Measurements from ENCODE around the gene NRXN3. TPM values are rescaled to one million over a fixed set of nuclear protein-coding genes. Genes with fewer than 3 reads are reported as not detected.

The NRXN3 gene
- total RNA-seq, 1 donor, result under 0.01 TPM

DNA sequence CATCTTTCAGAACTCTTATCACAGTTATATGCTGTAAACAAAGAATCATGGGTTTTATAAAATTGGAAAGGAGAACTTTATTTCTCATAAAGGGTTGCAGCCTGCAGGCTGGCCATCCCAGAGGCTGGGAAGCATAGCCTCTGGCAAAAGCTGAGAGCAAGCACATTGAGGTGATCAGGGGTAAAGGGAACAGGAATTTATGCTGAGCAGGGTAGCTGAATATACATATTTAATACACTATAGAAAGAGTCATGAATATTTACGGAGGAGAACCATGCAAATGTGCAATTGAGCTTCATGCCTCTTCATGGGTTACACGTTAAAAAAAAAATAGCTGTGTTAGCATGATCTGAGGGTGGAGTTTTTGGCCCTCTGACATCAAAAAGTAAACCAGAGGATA lies 653.3 kb downstream of the NRXN3 start:
- no peak overlapping the region for H3K4me3 ChIP-seq (ENCODE audit: low read length)
- no peaks in the 10 kb centered on the region for H3K27me3 ChIP-seq (ENCODE audit: insufficient read depth, low read length)
- H3K9me3 ChIP-seq (ENCODE audit: low read depth, low read length), result no peaks in the 10 kb centered on the region
- H3K4me1 ChIP-seq (ENCODE audit: insufficient read depth, low read length), result no peaks in the 10 kb centered on the region

DNA sequence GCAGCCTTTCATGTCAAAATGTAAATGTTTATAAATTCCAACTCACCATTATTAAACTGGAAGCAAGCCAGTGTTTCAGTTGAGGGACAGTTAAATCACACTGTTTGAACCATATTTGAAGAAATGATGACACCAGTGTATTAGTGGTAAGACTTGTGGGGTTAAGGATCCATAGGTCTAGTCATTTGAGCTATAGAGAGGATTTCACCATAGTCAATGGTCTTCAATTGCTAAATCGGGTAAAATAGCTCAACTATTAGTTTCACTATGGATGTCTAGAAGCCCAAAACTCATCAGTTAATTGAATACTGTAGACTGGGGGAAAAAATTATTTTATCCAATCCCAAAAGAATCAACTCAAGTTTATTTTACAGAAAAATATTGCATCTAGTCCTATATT lies 659.1 kb downstream of the NRXN3 start:
- no peaks in the 10 kb centered on the region for H3K27me3 ChIP-seq (ENCODE audit: insufficient read depth, low read length)

DNA sequence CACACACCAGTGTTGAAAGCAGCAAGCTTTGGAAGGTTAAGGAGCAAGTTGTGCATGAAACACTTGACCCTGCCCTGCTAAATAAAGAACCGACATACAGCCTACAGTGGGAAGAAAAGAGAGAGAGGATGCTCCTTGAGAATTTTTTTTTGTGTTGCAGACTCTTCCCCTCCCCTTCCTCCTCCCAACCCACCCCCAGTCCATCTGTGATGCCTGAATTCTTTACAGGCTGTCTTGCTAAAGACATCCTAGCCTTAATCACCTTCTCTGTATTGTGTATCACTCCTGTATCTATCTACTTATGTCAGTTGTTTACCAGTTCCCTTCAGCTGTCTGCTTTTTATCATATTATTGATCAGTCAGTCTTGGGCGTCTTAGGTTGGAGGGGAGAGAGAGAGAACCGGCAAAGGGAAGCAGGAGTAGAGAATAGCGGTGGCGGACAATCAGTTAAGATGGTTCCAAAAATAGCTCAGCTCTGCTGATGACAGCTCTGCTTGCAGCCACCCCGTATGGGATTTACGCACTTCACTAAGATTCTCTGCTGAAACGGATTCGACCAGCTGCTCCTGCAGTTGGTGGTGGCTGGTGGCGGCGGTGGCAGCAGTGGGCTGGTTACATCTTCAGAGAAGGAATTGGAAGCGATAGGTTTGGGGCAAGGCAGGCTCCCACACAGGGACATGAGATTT lies 664.7 kb downstream of the NRXN3 start:
- Histone ChIP-seq H3K4me3 (ENCODE audit: low read length) (no peak overlapping the region), H3K27me3 (ENCODE audit: insufficient read depth, low read length) (no peaks in the 10 kb centered on the region), H3K9me3 (ENCODE audit: low read depth, low read length) (no peaks in the 10 kb centered on the region), H3K4me1 (ENCODE audit: insufficient read depth, low read length) (no peaks in the 10 kb centered on the region)

More for the DNA sequence above, 659.1 kb downstream of the NRXN3 start:
- Histone ChIP-seq H3K9me3 (ENCODE audit: low read depth, low read length) (no peaks in the 10 kb centered on the region), H3K4me3 (ENCODE audit: low read length) (no peak overlapping the region), H3K4me1 (ENCODE audit: insufficient read depth, low read length) (no peaks in the 10 kb centered on the region)

DNA sequence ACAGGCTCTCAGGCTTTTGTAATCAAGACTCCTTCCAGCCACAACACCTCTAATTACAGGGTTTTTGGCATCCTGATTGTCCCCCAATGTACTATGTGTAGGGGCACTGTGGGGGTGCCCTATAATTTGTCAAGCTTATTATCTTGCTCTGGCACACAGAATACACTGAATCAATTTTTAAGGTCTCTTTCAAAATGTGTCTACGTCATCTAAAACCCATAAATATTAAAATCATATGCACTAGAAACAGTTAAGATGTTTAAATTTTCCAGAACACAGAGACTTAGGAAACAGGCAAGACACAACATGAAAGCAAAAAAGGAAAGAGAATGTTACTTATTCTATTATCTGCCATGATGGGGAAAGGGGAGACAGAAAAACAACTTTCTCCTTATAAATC lies 665.7 kb downstream of the NRXN3 start:
- Histone ChIP-seq H3K9me3 (ENCODE audit: low read depth, low read length) (no peaks in the 10 kb centered on the region), H3K4me1 (ENCODE audit: insufficient read depth, low read length) (no peaks in the 10 kb centered on the region), H3K4me3 (ENCODE audit: low read length) (no peak overlapping the region), H3K27me3 (ENCODE audit: insufficient read depth, low read length) (no peaks in the 10 kb centered on the region)

DNA sequence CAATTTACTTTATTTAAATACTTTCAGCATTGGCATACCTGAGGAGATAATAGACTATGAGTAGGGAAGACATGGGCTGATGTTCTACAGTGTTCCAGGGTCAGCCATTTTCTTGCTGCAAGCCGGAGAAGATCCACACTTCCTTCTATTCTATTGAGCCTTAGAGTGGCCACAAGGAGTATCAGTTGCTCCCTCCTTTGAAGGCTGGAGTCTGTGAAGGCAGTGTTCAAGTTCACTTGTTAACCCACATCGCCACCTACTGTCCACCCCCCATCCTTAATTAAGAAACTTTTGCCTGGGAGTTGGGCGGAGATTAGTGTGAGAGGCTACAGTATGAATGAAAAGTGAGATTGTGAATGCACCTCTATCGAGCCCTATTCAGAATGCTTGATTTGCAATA lies 666.6 kb downstream of the NRXN3 start:
- no peaks in the 10 kb centered on the region for H3K4me1 ChIP-seq (ENCODE audit: insufficient read depth, low read length)
- no peaks in the 10 kb centered on the region for H3K27me3 ChIP-seq (ENCODE audit: insufficient read depth, low read length)
- no peak overlapping the region for H3K4me3 ChIP-seq (ENCODE audit: low read length)
- H3K9me3 ChIP-seq (ENCODE audit: low read depth, low read length), result no peaks in the 10 kb centered on the region

DNA sequence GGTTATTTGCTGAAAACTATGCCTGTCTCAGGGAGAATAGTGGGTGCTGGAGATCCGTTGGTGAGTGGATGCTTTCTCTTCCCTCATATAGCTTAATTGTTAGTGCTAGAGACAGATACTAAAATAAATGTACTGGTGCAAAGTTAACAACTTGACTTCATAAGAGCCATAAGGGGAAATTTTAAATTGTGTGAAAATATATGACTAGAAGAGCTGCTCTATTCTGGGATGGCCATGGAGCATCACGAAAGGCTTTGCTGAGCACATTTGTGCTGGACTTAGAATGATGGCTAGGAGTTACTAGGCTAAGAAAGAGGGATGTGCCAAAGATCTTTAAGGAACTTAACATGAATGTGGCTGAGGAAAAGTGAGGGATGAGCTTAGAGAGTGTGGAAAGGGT lies 668.8 kb downstream of the NRXN3 start:
- H3K27me3 ChIP-seq (ENCODE audit: insufficient read depth, low read length), result no peaks in the 10 kb centered on the region
- no peaks in the 10 kb centered on the region for H3K4me1 ChIP-seq (ENCODE audit: insufficient read depth, low read length)
- no peaks in the 10 kb centered on the region for H3K9me3 ChIP-seq (ENCODE audit: low read depth, low read length)
- no peak overlapping the region for H3K4me3 ChIP-seq (ENCODE audit: low read length)

DNA sequence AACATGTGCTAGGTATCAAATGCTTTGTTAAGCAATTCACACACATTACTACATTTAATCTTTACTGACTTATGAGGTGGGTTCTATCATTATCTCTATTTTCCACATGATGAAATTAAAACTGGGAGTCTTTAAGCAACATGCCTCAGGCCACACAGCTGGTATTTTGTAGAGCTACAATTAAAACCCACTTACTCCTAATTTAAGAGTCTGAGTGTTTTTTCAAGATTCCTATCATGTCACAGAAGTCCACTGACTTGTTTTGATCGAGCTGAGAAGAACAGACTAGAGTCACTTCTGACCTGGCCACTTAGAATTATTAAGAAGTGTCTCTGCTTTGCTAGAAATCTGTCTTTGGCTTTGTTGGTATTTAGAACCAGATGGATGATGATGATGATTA lies 670.7 kb downstream of the NRXN3 start:
- H3K4me3 ChIP-seq (ENCODE audit: low read length), result no peak overlapping the region
- H3K4me1 ChIP-seq (ENCODE audit: insufficient read depth, low read length), result no peaks in the 10 kb centered on the region
- H3K9me3 ChIP-seq (ENCODE audit: low read depth, low read length), result no peaks in the 10 kb centered on the region
- no peaks in the 10 kb centered on the region for H3K27me3 ChIP-seq (ENCODE audit: insufficient read depth, low read length)

DNA sequence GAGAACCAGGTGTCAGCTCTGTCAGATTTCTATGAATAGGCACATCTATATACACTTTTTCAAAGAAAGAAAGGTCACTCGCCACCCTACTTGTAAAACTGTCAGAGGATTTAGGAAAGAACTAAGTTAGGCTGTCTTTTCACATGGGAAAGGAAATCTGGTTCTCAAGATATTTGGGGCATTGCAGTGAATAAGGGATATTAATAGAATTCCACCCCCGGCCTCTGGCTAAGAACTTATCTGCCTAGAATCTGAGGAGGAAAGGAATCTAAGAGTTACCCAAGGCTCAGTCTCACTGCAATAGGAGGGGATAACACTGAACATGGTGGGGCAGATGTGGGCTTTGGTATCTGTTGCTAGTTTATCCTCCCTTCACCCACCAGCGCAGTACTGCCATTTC lies 677.6 kb downstream of the NRXN3 start:
- no peaks in the 10 kb centered on the region for H3K27me3 ChIP-seq (ENCODE audit: insufficient read depth, low read length)
- H3K9me3 ChIP-seq (ENCODE audit: low read depth, low read length), result no peaks in the 10 kb centered on the region
- H3K4me1 ChIP-seq (ENCODE audit: insufficient read depth, low read length), result no peaks in the 10 kb centered on the region
- no peak overlapping the region for H3K4me3 ChIP-seq (ENCODE audit: low read length)

DNA sequence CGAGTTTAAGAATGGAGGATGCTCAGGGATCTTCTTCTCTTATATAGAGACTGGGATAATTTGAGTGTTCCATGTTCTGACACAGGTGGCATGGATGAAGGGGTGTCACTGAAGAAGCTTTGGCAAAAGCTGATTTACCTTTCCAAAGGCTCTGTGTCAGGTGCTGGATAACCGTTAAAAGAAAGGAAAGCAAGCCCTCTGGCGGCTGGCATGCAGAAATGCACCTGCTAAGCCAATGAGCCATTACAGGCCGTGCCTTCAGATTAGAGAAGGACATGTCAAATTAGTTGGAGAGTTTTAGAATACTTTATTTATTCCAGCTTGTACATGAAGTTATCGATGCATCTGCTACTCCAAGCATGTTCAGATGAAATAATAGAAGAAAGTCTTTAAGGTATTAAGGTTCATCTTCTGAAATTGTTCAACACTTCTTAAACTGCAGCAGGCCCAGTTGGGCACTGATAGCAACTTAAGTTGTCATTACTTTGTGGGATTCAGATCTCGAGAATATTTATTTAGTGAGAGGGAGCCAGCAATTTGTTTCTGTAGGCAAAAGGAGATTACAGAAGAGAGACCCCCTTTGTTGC lies 678.2 kb downstream of the NRXN3 start:
- Histone ChIP-seq H3K27me3 (ENCODE audit: insufficient read depth, low read length) (no peaks in the 10 kb centered on the region), H3K9me3 (ENCODE audit: low read depth, low read length) (no peaks in the 10 kb centered on the region), H3K4me1 (ENCODE audit: insufficient read depth, low read length) (no peaks in the 10 kb centered on the region), H3K4me3 (ENCODE audit: low read length) (no peak overlapping the region)

DNA sequence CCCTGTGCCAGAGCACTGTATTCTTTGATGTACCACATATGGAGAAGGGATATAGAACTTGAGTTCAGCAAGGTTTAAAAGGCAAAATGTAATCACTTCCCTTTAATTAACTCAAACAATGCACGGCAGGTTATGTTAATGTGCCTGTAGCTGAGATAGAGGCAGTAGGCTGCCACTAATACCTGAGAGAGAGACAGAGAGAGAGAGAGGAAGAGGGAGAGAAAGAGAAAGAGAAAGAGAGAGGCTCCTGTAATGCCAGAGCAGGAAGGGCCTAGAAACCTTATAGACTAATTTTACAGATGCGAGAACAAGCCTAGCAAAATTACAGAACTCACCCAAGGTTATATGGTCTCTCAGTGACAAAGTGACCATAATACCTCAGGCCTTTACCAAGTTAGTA lies 679.8 kb downstream of the NRXN3 start:
- no peak overlapping the region for H3K4me3 ChIP-seq (ENCODE audit: low read length)
- H3K9me3 ChIP-seq (ENCODE audit: low read depth, low read length), result no peaks in the 10 kb centered on the region
- no peaks in the 10 kb centered on the region for H3K4me1 ChIP-seq (ENCODE audit: insufficient read depth, low read length)
- H3K27me3 ChIP-seq (ENCODE audit: insufficient read depth, low read length), result no peaks in the 10 kb centered on the region

DNA sequence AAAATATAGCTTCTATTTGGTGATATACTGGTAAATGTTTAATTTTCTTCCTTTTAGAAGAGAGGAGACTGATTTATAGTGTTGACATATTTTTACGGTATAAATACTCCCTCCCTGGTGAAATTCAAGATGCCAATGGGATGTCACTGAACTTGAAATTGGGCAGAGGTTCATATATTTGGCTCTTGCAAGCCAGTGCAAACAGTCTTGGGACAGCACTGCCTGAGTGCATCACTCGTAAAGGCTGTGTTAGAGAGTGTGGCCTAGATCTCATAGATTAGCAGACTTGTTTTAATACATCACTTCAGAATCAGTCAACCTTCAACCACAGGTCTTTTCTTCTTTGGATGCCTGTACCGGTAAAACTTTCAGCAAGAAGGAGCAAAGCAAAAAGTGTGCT lies 681.0 kb downstream of the NRXN3 start:
- Histone ChIP-seq H3K4me1 (ENCODE audit: insufficient read depth, low read length) (no peaks in the 10 kb centered on the region), H3K4me3 (ENCODE audit: low read length) (no peak overlapping the region), H3K9me3 (ENCODE audit: low read depth, low read length) (no peaks in the 10 kb centered on the region), H3K27me3 (ENCODE audit: insufficient read depth, low read length) (no peaks in the 10 kb centered on the region)

DNA sequence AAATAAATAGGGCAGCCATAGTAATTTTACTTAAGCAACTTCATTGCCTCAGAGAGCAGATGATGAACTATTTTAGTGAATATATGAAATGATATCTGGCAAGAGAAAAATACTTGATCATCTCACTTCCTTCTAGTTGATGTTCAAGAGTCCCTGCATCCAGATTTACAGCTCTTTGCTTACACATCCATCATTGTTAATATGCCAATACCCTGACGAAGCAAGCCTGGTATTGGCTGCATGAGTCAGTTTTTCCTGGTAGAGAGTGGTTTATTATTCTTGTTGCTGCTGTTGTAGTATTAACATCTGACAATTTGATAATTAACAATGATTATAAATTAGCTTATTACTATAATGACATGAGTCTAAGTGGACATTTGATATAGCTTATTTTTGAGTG lies 681.9 kb downstream of the NRXN3 start:
- Histone ChIP-seq H3K27me3 (ENCODE audit: insufficient read depth, low read length) (no peaks in the 10 kb centered on the region), H3K4me1 (ENCODE audit: insufficient read depth, low read length) (no peaks in the 10 kb centered on the region), H3K4me3 (ENCODE audit: low read length) (no peak overlapping the region), H3K9me3 (ENCODE audit: low read depth, low read length) (no peaks in the 10 kb centered on the region)

DNA sequence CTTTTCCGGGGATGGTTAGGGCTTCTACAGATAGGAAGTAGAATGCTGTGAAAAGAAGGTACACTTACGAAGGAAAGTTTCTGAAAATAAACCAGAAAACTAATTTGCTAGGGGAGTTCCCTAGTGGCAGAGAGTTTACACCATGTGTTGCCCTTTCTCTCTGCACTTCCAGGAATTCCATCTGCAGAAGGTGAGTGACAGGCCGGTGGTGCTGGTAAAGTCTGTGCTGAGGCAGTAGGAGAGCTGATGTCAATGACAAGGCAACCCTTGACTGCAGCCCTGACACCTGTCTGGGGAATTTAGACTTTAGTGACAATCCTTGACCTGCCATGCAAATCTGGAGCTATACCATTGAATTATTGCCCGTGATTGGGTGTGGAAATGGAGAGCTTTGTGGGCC lies 687.8 kb downstream of the NRXN3 start:
- Histone ChIP-seq H3K9me3 (ENCODE audit: low read depth, low read length) (no peaks in the 10 kb centered on the region), H3K27me3 (ENCODE audit: insufficient read depth, low read length) (no peaks in the 10 kb centered on the region), H3K4me1 (ENCODE audit: insufficient read depth, low read length) (no peaks in the 10 kb centered on the region), H3K4me3 (ENCODE audit: low read length) (no peak overlapping the region)

DNA sequence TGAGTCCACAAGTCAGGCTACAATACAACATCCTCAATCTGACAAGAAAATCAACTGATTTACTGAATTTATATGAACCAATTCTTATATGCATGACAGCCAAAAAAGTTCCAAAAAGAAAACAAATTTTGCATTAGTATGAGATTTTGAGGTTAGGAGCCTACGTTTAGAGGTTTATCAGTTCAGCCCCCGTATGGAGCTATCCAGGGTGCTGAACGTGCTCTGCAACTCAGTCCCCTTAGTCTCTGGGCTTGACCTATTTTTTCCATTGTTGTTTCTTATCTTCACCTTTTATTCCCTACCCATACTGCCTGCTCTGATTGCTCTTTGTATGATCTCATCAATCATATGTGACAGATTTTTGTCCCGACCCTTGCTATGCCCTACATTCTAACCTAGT lies 693.0 kb downstream of the NRXN3 start:
- Histone ChIP-seq H3K4me1 (ENCODE audit: insufficient read depth, low read length) (no peaks in the 10 kb centered on the region), H3K4me3 (ENCODE audit: low read length) (no peak overlapping the region), H3K27me3 (ENCODE audit: insufficient read depth, low read length) (no peaks in the 10 kb centered on the region), H3K9me3 (ENCODE audit: low read depth, low read length) (no peaks in the 10 kb centered on the region)

DNA sequence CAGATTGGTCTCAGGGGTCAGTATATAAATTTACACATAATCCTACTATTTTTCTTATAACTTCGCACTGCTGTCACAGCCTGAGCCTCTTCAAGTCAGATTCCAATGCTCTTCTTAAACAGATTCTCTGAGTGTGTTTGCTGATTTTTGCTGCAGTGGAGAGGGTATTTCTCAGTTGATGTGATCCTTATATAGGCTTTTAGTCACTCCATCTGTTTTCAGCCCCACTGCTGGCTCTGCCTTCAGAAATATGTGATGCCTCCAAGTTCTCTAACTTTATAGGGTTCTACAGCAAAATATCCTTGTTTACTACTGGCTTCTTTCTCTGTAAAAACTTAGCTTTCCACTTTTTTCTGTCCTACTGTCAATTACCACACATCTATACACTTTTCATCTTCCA lies 702.7 kb downstream of the NRXN3 start:
- Histone ChIP-seq H3K4me1 (ENCODE audit: insufficient read depth, low read length) (no peaks in the 10 kb centered on the region), H3K27me3 (ENCODE audit: insufficient read depth, low read length) (no peaks in the 10 kb centered on the region), H3K9me3 (ENCODE audit: low read depth, low read length) (no peaks in the 10 kb centered on the region)

DNA sequence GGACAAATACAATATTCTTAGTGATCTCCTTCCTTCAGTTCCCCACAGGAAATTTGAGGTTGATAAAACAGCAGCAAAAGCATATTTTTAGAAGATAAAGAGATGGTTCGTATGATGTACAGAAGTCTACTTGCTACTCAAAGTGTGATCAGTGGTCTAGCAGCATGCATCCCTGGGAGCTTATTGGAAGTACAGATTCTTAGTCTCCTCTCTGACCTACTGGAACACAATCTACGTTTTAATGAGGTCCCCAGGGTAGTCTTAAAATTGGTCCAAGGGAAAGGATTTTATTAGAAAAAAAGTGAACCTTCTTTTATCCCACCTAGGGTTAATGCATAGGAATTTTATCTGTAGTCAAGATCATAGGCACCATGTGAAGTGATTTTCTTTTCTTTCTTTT lies 703.4 kb downstream of the NRXN3 start:
- Histone ChIP-seq H3K4me1 (ENCODE audit: insufficient read depth, low read length) (no peaks in the 10 kb centered on the region), H3K9me3 (ENCODE audit: low read depth, low read length) (no peaks in the 10 kb centered on the region), H3K4me3 (ENCODE audit: low read length) (no peak overlapping the region), H3K27me3 (ENCODE audit: insufficient read depth, low read length) (no peaks in the 10 kb centered on the region)

More for the DNA sequence above, 702.7 kb downstream of the NRXN3 start:
- H3K4me3 ChIP-seq (ENCODE audit: low read length), result no peak overlapping the region
